ENCODE results near the gene MAEL.

DNA sequence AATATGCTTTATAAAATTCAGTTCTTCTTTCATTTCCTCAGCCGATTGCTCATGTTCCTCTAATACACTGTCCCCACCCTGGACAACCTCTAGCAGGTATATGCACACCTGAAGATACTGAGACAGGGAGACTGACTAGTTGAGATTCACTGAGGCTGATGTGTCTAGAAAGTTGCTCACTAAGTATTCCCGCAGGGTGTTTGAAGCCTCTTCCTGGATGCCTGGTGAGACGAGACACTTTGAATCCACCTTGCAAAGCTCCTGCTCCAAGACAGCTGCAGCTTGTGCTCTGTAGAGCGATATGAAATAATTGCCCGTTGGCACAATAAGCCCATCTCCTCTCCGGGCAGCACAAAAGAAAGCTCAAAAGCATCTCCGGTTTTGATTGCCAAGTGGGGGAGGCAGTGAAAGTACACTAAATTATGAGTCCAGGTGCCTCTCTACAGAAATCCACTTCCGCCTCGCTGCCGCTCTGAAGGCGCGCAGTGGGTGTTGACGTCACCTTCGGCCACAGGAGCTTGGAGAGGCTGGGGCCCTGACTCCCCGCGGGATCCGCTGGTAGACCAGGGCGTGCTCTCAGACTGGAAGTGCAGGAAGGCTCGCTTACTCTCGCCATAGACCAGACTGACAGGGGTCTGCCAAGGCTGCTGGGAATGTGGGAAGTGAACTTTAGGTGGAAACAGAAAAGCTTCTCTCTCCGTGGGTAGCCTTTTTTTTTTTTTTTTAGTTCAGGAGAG, 54.8 kb downstream of the MAEL start:
- TF ChIP-seq, protein P1, sequence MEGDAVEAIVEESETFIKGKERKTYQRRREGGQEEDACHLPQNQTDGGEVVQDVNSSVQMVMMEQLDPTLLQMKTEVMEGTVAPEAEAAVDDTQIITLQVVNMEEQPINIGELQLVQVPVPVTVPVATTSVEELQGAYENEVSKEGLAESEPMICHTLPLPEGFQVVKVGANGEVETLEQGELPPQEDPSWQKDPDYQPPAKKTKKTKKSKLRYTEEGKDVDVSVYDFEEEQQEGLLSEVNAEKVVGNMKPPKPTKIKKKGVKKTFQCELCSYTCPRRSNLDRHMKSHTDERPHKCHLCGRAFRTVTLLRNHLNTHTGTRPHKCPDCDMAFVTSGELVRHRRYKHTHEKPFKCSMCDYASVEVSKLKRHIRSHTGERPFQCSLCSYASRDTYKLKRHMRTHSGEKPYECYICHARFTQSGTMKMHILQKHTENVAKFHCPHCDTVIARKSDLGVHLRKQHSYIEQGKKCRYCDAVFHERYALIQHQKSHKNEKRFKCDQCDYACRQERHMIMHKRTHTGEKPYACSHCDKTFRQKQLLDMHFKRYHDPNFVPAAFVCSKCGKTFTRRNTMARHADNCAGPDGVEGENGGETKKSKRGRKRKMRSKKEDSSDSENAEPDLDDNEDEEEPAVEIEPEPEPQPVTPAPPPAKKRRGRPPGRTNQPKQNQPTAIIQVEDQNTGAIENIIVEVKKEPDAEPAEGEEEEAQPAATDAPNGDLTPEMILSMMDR (IDR thresholded peaks at IDR 0.05; ENCODE audit: control extremely low read depth in 1 of 3, insufficient read depth in 1 of 3, low read depth in 1 of 3, low read length in 3 of 3) = no peak
- no peak for TF ChIP-seq EZH2 (IDR thresholded peaks at IDR 0.05; ENCODE audit: low read depth, low read length, severe bottlenecking)
- TF ChIP-seq POLR2A (IDR thresholded peaks at IDR 0.05; ENCODE audit: control extremely low read depth in 1 of 2, low read depth in 2 of 2, low read length in 2 of 2) = no peak
- TF ChIP-seq JUND (IDR thresholded peaks at IDR 0.05; ENCODE audit: low read length) = no peak
- no peak for TF ChIP-seq TEAD4 (IDR thresholded peaks at IDR 0.05; ENCODE audit: low read depth, low read length)
- no peak for TF ChIP-seq POLR2AphosphoS5 (IDR thresholded peaks at IDR 0.05; ENCODE audit: low read depth, low read length)

All from H1 (cell line).